HG03378 (cell line): ENCODE results near the gene GPC1.

ENCODE experiments used
- ATAC-seq: cut with Tn5 transposase; IDR thresholded peaks from one replicate; pipeline ENCODE4 v1.9.1; 2021; ENCODE audit warnings: mild to moderate bottlenecking, moderate library complexity; ENCODE audit not compliant: unreplicated experiment

The GPC1 gene

DNA sequence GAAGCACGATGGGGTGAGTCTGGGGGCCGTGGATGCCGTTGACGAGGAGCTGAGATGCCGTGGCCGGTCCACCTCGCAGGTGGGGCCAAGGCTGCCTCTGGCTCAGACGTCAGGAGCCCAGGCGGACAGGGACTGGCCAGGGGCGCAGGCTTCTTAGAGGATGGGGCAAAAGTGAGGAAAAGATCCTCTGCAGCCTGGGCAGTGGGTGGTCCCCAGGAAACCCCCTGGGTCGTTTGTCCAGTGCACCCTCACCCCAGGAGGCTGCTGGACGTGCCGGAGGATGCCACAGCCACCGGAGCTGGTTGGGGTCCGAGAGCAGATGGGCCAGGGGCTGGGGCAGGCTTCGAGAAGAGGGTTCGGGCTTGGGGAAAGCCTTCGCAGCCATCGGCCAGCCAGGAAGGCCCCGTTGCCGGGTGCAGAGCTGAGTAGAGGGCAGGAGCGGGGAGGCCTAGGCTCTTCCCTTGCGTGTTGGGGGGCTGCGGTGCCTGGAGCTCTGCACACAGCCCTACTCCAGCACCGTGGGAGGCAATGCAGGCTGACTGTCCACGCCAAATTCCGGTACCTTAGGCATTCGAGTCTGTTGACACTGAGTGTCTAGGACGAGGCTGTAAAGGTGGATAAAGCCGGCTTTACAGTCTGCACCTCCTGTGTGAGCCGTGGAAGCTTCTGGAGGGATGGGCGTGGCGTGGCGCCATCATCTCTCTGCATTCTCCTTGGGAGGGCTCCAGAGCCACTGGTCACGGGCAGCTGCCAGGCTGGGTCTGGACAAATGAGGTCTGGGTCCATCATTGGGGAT lies 18.8 kb downstream of the GPC1 start:
- no peak for ATAC-seq

- no peak for ATAC-seq
Observed at GRCh38 chr2:240455272-240455646, 19.8 kb downstream of the GPC1 start.

- ATAC-seq = no peak
Observed at GRCh38 chr2:240455647-240456446, 20.4 kb downstream of the GPC1 start.

DNA sequence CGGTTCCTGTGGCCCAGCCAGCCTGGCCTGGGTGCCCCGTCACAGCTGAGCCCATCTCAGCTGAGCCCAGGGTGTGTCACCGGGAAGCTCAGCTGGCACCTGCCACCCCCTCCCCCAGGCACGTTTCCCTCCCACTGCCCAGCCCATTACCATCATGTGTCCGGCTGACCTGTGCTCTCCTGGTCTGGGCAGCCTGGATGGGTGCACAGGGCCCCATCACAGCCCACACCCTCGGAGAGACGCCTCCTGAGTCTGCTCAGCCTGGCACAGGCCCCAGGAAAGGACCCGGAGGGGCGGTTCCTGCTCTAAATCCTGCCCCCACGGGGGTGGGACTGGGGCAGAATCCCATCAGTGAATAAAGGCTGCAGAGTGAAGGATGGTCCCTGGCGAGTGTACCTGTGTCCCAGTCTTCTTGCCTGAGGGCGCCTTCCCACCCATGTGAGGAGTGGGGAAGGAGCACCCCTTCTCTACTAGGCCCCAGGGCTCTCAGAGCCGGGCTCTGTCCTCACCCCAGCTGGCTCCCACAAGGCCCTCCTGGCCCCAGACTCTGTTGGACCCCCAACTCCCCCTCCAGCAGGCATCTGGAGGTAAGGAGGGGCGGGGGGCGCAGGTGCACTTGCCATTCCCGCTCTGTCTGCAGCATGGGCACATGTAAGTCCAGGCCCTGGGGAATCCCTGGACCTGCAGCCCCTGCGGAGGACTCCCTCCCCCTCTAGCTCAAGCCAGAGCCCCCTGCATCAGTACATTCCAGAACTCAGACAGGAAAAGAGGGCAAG lies 21.2 kb downstream of the GPC1 start:
- ATAC-seq = no peak

- no peak for ATAC-seq
Observed at GRCh38 chr2:240457223-240458043, 22.0 kb downstream of the GPC1 start.

DNA sequence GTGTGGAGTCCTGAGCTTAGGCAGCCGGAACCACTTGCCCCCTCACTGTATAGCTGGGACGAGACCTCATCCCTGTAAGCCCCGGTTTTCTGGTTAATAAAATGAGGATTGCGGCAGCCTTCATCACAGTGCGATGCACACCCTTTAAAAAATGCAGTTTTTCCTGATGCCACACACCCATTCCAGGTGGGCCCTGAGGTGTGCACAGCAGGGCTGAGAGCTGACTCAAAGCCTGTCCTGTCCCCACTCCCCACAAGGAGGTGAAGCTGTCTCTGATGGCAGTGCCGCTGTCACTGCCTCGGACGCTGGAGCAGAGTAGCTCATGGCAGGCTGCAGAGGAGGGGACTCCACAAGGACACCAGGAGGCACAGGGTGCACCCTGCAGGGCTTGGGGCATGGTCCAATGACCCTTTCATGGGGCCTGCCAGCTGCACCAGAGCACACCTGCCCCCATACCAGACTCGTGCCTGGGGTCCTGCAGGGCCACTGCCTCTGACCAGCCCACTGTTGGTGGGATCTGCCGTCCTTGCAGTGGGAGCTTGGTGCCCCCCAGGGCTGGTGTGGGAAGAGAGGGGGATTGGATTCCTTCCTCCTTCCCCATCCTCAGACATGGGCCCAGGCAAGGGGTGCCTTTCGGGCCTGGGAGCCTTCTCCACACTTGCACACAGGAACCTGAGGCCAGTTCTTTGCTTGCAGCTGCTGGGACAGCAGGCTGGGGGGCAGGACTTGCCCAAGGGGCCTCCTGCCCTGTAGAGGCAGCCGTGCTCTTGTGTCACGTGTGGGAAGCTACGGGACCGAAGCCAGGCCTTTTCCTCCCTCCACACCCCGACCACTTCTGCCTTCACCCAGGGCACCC lies 22.8 kb downstream of the GPC1 start:
- no peak for ATAC-seq

- no peak for ATAC-seq
Observed at GRCh38 chr2:240458900-240459391, 23.5 kb downstream of the GPC1 start.

DNA sequence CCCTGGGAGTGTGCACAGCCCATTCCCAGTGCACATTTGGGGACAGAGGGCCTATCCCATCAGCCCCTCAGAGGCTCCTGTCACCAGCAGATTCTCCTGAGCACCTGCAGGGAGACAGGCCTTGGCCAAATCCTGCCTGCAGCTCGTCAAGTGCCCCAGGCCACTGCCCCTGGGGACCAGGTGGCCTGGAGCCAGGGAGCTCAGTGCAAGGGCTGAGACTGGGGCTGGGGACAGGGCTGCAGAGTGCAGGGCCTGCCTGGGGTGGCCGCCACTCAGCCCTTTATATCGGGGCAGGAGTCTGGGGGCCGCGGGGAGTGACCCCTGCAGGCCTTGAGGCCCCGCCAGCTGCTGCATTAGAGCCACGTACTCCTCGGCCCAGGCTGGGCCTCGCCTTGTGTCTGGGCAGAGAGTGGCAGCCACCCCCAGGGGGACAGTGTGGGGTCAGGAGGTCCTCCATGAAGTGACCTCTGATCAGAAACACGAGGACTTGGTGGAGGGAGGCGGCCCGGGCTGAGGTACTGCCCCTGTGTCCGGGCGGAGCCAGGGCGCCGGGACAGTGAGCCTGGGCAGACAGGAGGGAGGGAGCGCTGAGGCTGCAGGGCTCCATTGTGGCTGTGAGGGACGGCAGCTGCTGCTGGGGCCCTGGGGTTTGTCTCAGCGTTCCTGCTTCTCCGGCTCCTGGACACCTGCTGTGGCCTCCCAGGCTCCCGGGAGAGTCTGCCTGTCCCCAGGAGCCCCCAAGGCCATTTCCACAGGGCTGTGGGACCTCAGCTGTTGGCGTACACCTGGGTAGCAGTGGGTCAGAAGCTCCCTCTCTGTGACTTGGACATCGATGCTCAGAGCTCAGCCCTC lies 24.2 kb downstream of the GPC1 start:
- ATAC-seq = no peak

DNA sequence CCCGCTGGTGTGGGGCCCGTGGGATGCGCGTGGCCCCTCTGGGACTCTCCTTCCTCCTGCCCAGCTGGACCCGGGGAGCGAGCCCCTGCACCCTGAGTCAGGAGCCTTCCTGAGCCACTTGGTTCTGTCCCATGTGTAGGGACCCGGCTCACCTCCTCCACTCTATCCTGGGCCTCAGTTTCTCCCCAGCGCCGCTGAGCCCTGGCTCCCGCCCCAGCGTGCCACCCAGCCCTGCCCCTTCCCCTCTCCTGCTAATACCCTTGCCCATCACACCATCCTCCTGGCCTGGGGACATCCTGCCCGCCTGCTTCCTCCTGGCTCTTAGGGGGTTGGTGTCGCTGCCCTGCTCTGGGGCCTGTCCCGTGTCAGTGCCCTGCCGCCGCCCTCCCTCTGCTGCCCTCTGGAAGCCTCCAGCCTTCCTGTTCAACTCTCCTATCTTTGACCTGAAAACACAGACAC lies 24.8 kb downstream of the GPC1 start:
- ATAC-seq = no peak

GRCh38 chr2:240460781-240461431 lies 25.4 kb downstream of the GPC1 start:
- no peak for ATAC-seq

- ATAC-seq = no peak
Observed at GRCh38 chr2:240461471-240462072, 26.1 kb downstream of the GPC1 start.

GRCh38 chr2:240462073-240462706 lies 26.7 kb downstream of the GPC1 start:
- no peak for ATAC-seq

GRCh38 chr2:240462707-240463273 lies 27.3 kb downstream of the GPC1 start:
- no peak for ATAC-seq

GRCh38 chr2:240463274-240463865 lies 27.9 kb downstream of the GPC1 start:
- ATAC-seq = no peak

DNA sequence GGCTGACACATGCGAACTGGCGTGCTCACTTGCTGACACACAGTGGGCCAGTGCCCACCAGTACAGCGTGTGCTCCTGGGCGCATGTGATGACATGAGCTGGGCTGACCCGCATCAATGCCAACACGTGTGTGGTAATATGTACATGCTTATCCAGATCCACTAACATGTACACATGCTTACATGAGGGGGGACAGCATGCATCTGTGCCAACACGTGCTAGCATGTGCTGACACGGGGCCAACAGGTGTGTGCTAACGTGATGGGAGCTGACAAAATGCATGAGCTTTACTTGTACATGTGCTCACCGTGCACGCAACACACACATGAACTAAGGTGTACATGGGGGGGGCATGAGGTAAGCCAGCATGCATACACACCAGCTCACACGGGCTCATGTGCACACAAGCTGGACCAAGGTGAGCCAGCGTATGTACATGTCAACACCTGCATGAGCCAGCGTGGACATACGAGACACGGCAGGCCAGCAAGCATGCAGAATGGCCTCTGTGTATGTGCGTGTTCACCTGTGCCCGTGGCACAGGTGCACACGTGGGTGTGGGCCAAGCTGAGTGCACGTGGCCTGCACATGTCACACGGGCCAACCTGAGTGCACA lies 28.5 kb downstream of the GPC1 start:
- no peak for ATAC-seq
